ENCODE results near the gene PRDM10.

Gene PRDM10

GRCh38 chr11:129945373-129945772, 57.3 kb downstream of the PRDM10 start:
- DNase-seq, result no peak

GRCh38 chr11:129944696-129945095, 57.9 kb downstream of the PRDM10 start:
- DNase-seq, result no peak

GRCh38 chr11:129943036-129943435, 59.6 kb downstream of the PRDM10 start:
- no peak for DNase-seq

- no peak for DNase-seq
Measured at GRCh38 chr11:129939510-129939909, 63.1 kb downstream of the PRDM10 start.

GRCh38 chr11:129938764-129939163, 63.9 kb downstream of the PRDM10 start:
- no peak for DNase-seq

- DNase-seq, result no peak
Measured at GRCh38 chr11:129937592-129938238, 64.9 kb downstream of the PRDM10 start.

- no peak for DNase-seq
Measured at GRCh38 chr11:129935723-129936122, 66.9 kb downstream of the PRDM10 start.

- DNase-seq, result no peak
Measured at GRCh38 chr11:129933891-129934290, 68.7 kb downstream of the PRDM10 start.

GRCh38 chr11:129933262-129933661, 69.4 kb downstream of the PRDM10 start:
- DNase-seq, result no peak

GRCh38 chr11:129932381-129933067, 70.1 kb downstream of the PRDM10 start:
- no peak for DNase-seq

GRCh38 chr11:129930743-129931142, 71.9 kb downstream of the PRDM10 start:
- no peak for DNase-seq

- no peak for DNase-seq
Measured at GRCh38 chr11:129930296-129930695, 72.3 kb downstream of the PRDM10 start.

GRCh38 chr11:129929721-129930120, 72.9 kb downstream of the PRDM10 start:
- DNase-seq, result no peak

GRCh38 chr11:129928923-129929692, 73.5 kb downstream of the PRDM10 start:
- no peak for DNase-seq

- DNase-seq, result no peak
Measured at GRCh38 chr11:129922674-129923073, 80.0 kb downstream of the PRDM10 start.

GRCh38 chr11:129918361-129918760, 84.3 kb downstream of the PRDM10 start:
- no peak for DNase-seq

GRCh38 chr11:129917231-129917630, 85.4 kb downstream of the PRDM10 start:
- no peak for DNase-seq

GRCh38 chr11:129911298-129911697, 91.3 kb downstream of the PRDM10 start:
- no peak for DNase-seq

- no peak for DNase-seq
Measured at GRCh38 chr11:129910360-129910759, 92.3 kb downstream of the PRDM10 start.

GRCh38 chr11:129905402-129905801, 97.2 kb downstream of the PRDM10 start:
- DNase-seq, result no peak

- no peak for DNase-seq
Measured at GRCh38 chr11:129896062-129896461, 106.6 kb downstream of the PRDM10 start.

GRCh38 chr11:129895126-129896041, 107.3 kb downstream of the PRDM10 start, which contains the start of gene NFRKB:
Gene NFRKB, minus strand, starts transcription at chr11:129895578. Its CDS starts 2,729 bp downstream, at chr11:129892849.
- DNase-seq, result peak; percentile 90

Measured in CD4-positive, alpha-beta T cell treated with Interleukin-21 for 1 hour (primary cell).